SU-DHL-6 (cell line): ENCODE data around the gene WDR54.

Experiments
- H2AFZ ChIP-seq: fragments of 200-600 bp; sonication (generic); 2 replicates; pipeline ENCODE4 v1.6.1; 2014; ENCODE audit warnings: low read depth, mild to moderate bottlenecking, moderate library complexity, mixed read lengths, antibody characterized with exemption, low read length; ENCODE audit not compliant: severe bottlenecking
- H3F3A ChIP-seq: fragments of 200-600 bp; shearing (Covaris generic); 2 replicates; pipeline ENCODE4 v1.6.0; 2016; ENCODE audit warnings: antibody characterized with exemption, mild to moderate bottlenecking; ENCODE audit not compliant: insufficient read depth
- H3K27ac ChIP-seq: fragments of 200-600 bp; sonication (generic); 2 replicates; pipeline ENCODE4 v1.5.1; 2016; ENCODE audit warnings: low read depth, mild to moderate bottlenecking, low read length, moderate library complexity, mixed read lengths
- H3K27me3 ChIP-seq: fragments of 200-600 bp; sonication (generic), shearing (Covaris generic); 2 replicates; pipeline ENCODE4 v1.6.0; 2014; ENCODE audit warnings: mild to moderate bottlenecking, low read length
- H3K36me3 ChIP-seq: fragments of 200-600 bp; sonication (generic); 2 replicates; pipeline ENCODE4 v1.6.1; 2014; ENCODE audit warnings: mild to moderate bottlenecking, low read length, mixed read lengths
- H3K4me2 ChIP-seq: fragments of 300-600, 200-600 bp; shearing (Covaris generic), sonication (generic); 2 replicates; pipeline ENCODE4 v1.6.0; 2014; ENCODE audit warnings: low read length, low read depth, mild to moderate bottlenecking; ENCODE audit not compliant: poor library complexity, severe bottlenecking
- H3K4me3 ChIP-seq: fragments of 200-600 bp; sonication (generic); 2 replicates; pipeline ENCODE4 v1.5.1; 2014; ENCODE audit warnings: antibody characterized with exemption, low read length, mild to moderate bottlenecking, mixed read lengths; ENCODE audit not compliant: insufficient read depth, poor library complexity, severe bottlenecking
- H3K79me2 ChIP-seq: fragments of 200-600 bp; sonication (generic); 2 replicates; pipeline ENCODE4 v1.6.1; 2014; ENCODE audit warnings: mild to moderate bottlenecking, low read length, moderate library complexity; ENCODE audit not compliant: insufficient read depth
- H3K9ac ChIP-seq: fragments of 200-600 bp; sonication (generic); 2 replicates; pipeline ENCODE4 v1.7.0; 2014; ENCODE audit warnings: mild to moderate bottlenecking, low read length
- H3K9me2 ChIP-seq: fragments of 200-600 bp; sonication (generic); replicated peaks from 2 replicates; pipeline ENCODE4 v1.6.1; 2014; ENCODE audit warnings: low read length; ENCODE audit not compliant: insufficient read depth
- H3K9me3 ChIP-seq: fragments of 200-600 bp; sonication (generic); 2 replicates; pipeline ENCODE4 v1.6.1; 2014; ENCODE audit warnings: low read length, mixed read lengths; ENCODE audit not compliant: insufficient read depth
- H4K20me1 ChIP-seq: fragments of 200-600 bp; sonication (generic); 2 replicates; pipeline ENCODE4 v1.6.1; 2014; ENCODE audit warnings: low read depth, mild to moderate bottlenecking, antibody characterized with exemption, low read length, moderate library complexity, mixed read lengths
- CTCF ChIP-seq: fragments of 200-600 bp; sonication (generic); IDR thresholded peaks from one replicate; pipeline ENCODE4 v1.5.1; 2017; ENCODE audit warnings: antibody characterized with exemption, mild to moderate bottlenecking, low read length, moderate library complexity; ENCODE audit not compliant: insufficient read depth, poor library complexity, severe bottlenecking
- EZH2phosphoT487 ChIP-seq: fragments of 200-600 bp; sonication (generic), shearing (Covaris generic); conservative IDR thresholded peaks from 2 replicates; pipeline ENCODE4 v1.6.1; 2018; ENCODE audit warnings: mild to moderate bottlenecking, antibody characterized with exemption, low read length, moderate library complexity, mixed read lengths

WDR54 gene

GRCh38 chr2:74373985-74374384 lies 47.5 kb upstream of the WDR54 start:
- Histone ChIP-seq H4K20me1 (no peaks in the 10 kb centered on the region), H3K9me2 (no peaks in the 10 kb centered on the region), H3K4me2 (no peak overlapping the region), H3K9ac (no peak overlapping the region), H3K79me2 (peaks cover under 1% of the 10 kb centered on the region; the same call in 1 of the 2 replicates), H3F3A (no peaks in the 10 kb centered on the region), H3K36me3 (no peaks in the 10 kb centered on the region), H2AFZ (no peak overlapping the region), H3K27ac (no peak overlapping the region), H3K9me3 (no peaks in the 10 kb centered on the region), H3K27me3 (no peaks in the 10 kb centered on the region), H3K4me3 (no peak overlapping the region)
- no peak for TF ChIP-seq EZH2phosphoT487
- TF ChIP-seq CTCF = no peak

- TF ChIP-seq CTCF = no peak
- no peak for TF ChIP-seq EZH2phosphoT487
- Histone ChIP-seq H3K27ac (no peak overlapping the region), H3K4me2 (no peak overlapping the region), H3K9ac (no peak overlapping the region), H4K20me1 (no peaks in the 10 kb centered on the region), H3K79me2 (peaks cover 6% of the 10 kb centered on the region; the same call in 1 of the 2 replicates), H3K4me3 (no peak overlapping the region), H3K9me2 (no peaks in the 10 kb centered on the region), H3F3A (no peaks in the 10 kb centered on the region), H3K9me3 (no peaks in the 10 kb centered on the region), H2AFZ (no peak overlapping the region), H3K36me3 (no peaks in the 10 kb centered on the region), H3K27me3 (no peaks in the 10 kb centered on the region)
Measured at GRCh38 chr2:74374509-74375205, 46.9 kb upstream of the WDR54 start.

- Histone ChIP-seq H3K9me3 (no peaks in the 10 kb centered on the region), H2AFZ (no peak overlapping the region), H3K79me2 (peaks cover 6% of the 10 kb centered on the region; the same call in 1 of the 2 replicates), H4K20me1 (no peaks in the 10 kb centered on the region), H3F3A (no peaks in the 10 kb centered on the region), H3K4me2 (no peak overlapping the region), H3K27me3 (no peaks in the 10 kb centered on the region), H3K27ac (no peak overlapping the region), H3K4me3 (no peak overlapping the region), H3K36me3 (no peaks in the 10 kb centered on the region), H3K9ac (no peak overlapping the region), H3K9me2 (no peaks in the 10 kb centered on the region)
- TF ChIP-seq CTCF (no peak), EZH2phosphoT487 (no peak)
Measured at GRCh38 chr2:74375838-74376237, 45.7 kb upstream of the WDR54 start.
